ENCODE measurements around the gene ACTR1B. TPM values are rescaled to one million over a fixed set of nuclear protein-coding genes. Genes with fewer than 3 reads are reported as not detected.
"Not testable (repeated sequence)": the region's sequence is repeated elsewhere in the genome, so short reads cannot be mapped to it uniquely, and the experiment has no call there.

Gene ACTR1B
- total RNA-seq, 2 donors from 2014 or later = 80.3 to 128 TPM

DNA sequence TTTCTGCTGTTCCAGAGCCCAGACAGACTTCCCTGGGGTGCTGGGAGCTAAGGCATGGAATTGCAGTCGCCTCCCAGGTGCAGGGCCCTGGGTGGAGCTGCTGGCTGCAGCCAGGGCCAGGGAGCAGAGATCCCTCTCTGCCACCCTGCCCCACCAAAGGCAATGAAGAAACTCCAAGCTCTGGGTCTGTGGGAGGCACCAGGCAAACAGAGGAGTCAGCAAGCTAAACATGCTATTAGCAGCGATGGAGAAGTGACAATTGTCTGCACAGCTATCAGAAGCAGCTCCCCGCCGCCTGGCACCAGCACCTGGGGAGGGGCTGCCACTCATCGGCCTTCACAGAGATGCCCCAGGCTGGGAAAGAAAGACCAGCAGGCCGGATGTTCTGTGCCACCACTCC is 45.9 kb downstream of the ACTR1B start:
- TF ChIP-seq, protein P1, sequence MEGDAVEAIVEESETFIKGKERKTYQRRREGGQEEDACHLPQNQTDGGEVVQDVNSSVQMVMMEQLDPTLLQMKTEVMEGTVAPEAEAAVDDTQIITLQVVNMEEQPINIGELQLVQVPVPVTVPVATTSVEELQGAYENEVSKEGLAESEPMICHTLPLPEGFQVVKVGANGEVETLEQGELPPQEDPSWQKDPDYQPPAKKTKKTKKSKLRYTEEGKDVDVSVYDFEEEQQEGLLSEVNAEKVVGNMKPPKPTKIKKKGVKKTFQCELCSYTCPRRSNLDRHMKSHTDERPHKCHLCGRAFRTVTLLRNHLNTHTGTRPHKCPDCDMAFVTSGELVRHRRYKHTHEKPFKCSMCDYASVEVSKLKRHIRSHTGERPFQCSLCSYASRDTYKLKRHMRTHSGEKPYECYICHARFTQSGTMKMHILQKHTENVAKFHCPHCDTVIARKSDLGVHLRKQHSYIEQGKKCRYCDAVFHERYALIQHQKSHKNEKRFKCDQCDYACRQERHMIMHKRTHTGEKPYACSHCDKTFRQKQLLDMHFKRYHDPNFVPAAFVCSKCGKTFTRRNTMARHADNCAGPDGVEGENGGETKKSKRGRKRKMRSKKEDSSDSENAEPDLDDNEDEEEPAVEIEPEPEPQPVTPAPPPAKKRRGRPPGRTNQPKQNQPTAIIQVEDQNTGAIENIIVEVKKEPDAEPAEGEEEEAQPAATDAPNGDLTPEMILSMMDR (IDR thresholded peaks at IDR 0.05) = no peak
- H3K27me3 ChIP-seq (replicated peaks; ENCODE audit: insufficient read depth) = no peaks in the 10 kb centered on the region
- no peaks in the 10 kb centered on the region for H3K4me1 ChIP-seq (ENCODE audit: control insufficient read depth in 1 of 2, low read depth in 2 of 2)
- ATAC-seq (ENCODE audit: insufficient number of reproducible peaks, low FRiP score, low read depth) (no peak), DNase-seq (ENCODE audit: low spot score) (no peak)
- H3K27ac ChIP-seq = no peak overlapping the region
- no peak overlapping the region for H3K4me3 ChIP-seq
- H3K36me3 ChIP-seq = no peaks in the 10 kb centered on the region
- H3K9me3 ChIP-seq = no peaks in the 10 kb centered on the region

DNA sequence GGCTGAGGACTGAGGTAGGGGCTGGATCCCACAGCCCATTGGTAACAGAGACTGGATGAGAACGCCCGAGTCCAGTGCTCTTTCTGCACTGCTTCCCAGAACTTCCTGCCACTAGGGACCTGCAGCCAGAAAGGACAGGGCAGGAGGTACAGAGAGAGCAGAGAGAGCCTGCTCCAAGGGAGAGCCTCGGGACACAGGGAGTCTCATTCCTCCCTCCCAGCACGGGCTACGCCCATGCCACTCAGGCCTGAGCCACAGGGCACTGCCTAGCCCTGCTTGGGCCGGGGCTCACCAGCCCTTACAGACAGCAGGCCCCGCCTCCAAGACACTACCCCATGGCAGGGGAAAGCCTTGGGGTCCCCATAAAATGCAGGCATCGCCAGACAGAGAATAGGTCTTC is 48.1 kb downstream of the ACTR1B start:
- not testable (repeated sequence) for H3K4me1 ChIP-seq (ENCODE audit: control insufficient read depth in 1 of 2, low read depth in 2 of 2); H3K9me3 ChIP-seq; H3K27me3 ChIP-seq (replicated peaks; ENCODE audit: insufficient read depth); ATAC-seq (ENCODE audit: insufficient number of reproducible peaks, low FRiP score, low read depth); H3K27ac ChIP-seq; H3K4me3 ChIP-seq; DNase-seq (ENCODE audit: low spot score); H3K36me3 ChIP-seq

DNA sequence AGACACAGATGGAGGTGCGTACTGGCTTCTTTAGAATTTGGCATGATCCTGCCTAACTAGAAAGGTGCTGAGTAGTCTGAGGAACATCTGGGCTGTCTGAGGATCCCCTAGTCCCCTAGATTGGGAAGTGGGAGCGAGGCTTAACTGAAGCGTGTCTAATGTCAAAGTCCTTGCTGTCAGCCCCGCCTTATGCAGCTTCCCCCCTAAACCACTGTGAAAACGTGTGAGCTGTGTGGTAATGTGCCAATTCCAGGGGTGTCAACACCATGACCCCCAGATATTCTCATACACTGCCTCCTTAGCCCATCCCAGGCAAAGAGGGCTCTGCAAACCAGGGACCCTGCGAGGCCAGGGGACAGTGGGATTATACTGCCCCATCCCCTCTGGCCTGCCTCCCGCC is 51.9 kb downstream of the ACTR1B start:
- H3K4me3 ChIP-seq; H3K36me3 ChIP-seq; H3K4me1 ChIP-seq (ENCODE audit: control insufficient read depth in 1 of 2, low read depth in 2 of 2); ATAC-seq (ENCODE audit: insufficient number of reproducible peaks, low FRiP score, low read depth); H3K27ac ChIP-seq; H3K9me3 ChIP-seq; H3K27me3 ChIP-seq (replicated peaks; ENCODE audit: insufficient read depth); DNase-seq (ENCODE audit: low spot score): not testable (repeated sequence)

DNA sequence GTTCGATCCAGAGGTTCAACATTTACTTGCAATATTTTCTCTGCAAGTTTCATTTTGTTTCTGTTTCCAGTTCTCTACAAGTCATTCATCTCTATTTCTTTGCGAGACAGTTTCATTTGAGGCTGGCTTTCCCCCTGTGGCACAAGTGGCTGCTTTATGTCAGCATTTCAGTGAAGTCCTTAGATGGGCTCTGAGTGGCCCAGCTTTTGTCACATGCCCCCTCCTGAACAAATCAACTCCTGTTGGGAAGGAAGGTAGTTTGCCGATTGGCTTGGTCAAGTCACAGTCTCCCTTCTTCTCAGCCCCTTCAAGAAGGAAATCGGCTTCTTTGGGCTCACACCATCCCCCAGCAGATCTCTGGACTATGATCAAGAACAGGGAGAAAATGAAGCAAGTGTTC is 55.1 kb downstream of the ACTR1B start:
- DNase-seq (ENCODE audit: low spot score); H3K9me3 ChIP-seq; H3K36me3 ChIP-seq; H3K27ac ChIP-seq; H3K27me3 ChIP-seq (replicated peaks; ENCODE audit: insufficient read depth); H3K4me3 ChIP-seq; H3K4me1 ChIP-seq (ENCODE audit: control insufficient read depth in 1 of 2, low read depth in 2 of 2); ATAC-seq (ENCODE audit: insufficient number of reproducible peaks, low FRiP score, low read depth): not testable (repeated sequence)

Other genes starting within 250 kb of the ACTR1B start
- gene ANKRD36B, start 74.2 kb downstream of the ACTR1B start, total RNA-seq = 10 to 100 TPM; 34.7 to 93.1 TPM
- gene COX5B, start 18.0 kb downstream of the ACTR1B start, total RNA-seq = 100 to 1,000 TPM; 102 to 198 TPM
- 10 to 100 TPM; 13.7 to 32.0 TPM for gene C2orf92, start 5.7 kb upstream of the ACTR1B start, total RNA-seq
- 1 to 10 TPM; 3.4 to 5.3 TPM for gene ZAP70, start 49.5 kb upstream of the ACTR1B start, total RNA-seq